GM04503 (cell line): ENCODE measurements around the gene WDR83.
"Not testable (repeated sequence)": the region's sequence is repeated elsewhere in the genome, so short reads cannot be mapped to it uniquely, and the experiment has no call there.

Source experiments
- DNase-seq: peaks from one replicate; pipeline ENCODE4 v3.0.0-alpha.2; 2012; ENCODE audit warnings: low read depth

WDR83 gene

GRCh38 chr19:12687496-12688196, 21.0 kb downstream of the WDR83 start, which contains the start of gene GNG14:
GNG14 (plus strand) TSS chr19:12687998; CDS start chr19:12688049, 51 bp downstream.
- DNase-seq: no peak

- no peak for DNase-seq
These were observed 22.4 kb downstream of the WDR83 start for GRCh38 chr19:12689012-12689411.

- no peak for DNase-seq
These were observed 23.1 kb downstream of the WDR83 start for GRCh38 chr19:12689581-12690216.

GRCh38 chr19:12692960-12693359, 26.4 kb downstream of the WDR83 start:
- DNase-seq: no peak

- DNase-seq: no peak
These were observed 28.0 kb downstream of the WDR83 start for GRCh38 chr19:12694641-12695040.

GRCh38 chr19:12695096-12695495, 28.5 kb downstream of the WDR83 start:
- DNase-seq: no peak

GRCh38 chr19:12695514-12695913, 28.9 kb downstream of the WDR83 start:
- DNase-seq: no peak

GRCh38 chr19:12695997-12696365, 29.4 kb downstream of the WDR83 start:
- DNase-seq: no peak

- peak; percentile 64 for DNase-seq
These were observed 30.0 kb downstream of the WDR83 start, which contains the start of gene FBXW9 for GRCh38 chr19:12696366-12697335. FBXW9 (minus strand) TSS chr19:12696631; CDS start chr19:12696581, 50 bp downstream.

GRCh38 chr19:12697425-12697824, 30.8 kb downstream of the WDR83 start:
- DNase-seq: not testable (repeated sequence)

- DNase-seq: no peak
These were observed 31.5 kb downstream of the WDR83 start for GRCh38 chr19:12698138-12698537.

- no peak for DNase-seq
These were observed 35.1 kb downstream of the WDR83 start for GRCh38 chr19:12701596-12702282.

- DNase-seq: no peak
These were observed 36.4 kb downstream of the WDR83 start for GRCh38 chr19:12703046-12703445.

GRCh38 chr19:12705169-12705568, 38.6 kb downstream of the WDR83 start:
- DNase-seq: no peak

- DNase-seq: no peak
These were observed 39.2 kb downstream of the WDR83 start for GRCh38 chr19:12705654-12706331.

- no peak for DNase-seq
These were observed 39.7 kb downstream of the WDR83 start for GRCh38 chr19:12706332-12706718.

- DNase-seq: no peak
These were observed 42.0 kb downstream of the WDR83 start for GRCh38 chr19:12708641-12709040.

GRCh38 chr19:12711187-12711586, 44.6 kb downstream of the WDR83 start:
- DNase-seq: no peak

- not testable (repeated sequence) for DNase-seq
These were observed 45.5 kb downstream of the WDR83 start for GRCh38 chr19:12712077-12712476.

GRCh38 chr19:12713304-12713703, 46.7 kb downstream of the WDR83 start:
- not testable (repeated sequence) for DNase-seq

- no peak for DNase-seq
These were observed 48.5 kb downstream of the WDR83 start for GRCh38 chr19:12715102-12715501.
